ENCODE data around the gene ULK1.
A peak's percentile ranks its signal among the peaks of the same experiment; 100 is the strongest.

Gene ULK1

DNA sequence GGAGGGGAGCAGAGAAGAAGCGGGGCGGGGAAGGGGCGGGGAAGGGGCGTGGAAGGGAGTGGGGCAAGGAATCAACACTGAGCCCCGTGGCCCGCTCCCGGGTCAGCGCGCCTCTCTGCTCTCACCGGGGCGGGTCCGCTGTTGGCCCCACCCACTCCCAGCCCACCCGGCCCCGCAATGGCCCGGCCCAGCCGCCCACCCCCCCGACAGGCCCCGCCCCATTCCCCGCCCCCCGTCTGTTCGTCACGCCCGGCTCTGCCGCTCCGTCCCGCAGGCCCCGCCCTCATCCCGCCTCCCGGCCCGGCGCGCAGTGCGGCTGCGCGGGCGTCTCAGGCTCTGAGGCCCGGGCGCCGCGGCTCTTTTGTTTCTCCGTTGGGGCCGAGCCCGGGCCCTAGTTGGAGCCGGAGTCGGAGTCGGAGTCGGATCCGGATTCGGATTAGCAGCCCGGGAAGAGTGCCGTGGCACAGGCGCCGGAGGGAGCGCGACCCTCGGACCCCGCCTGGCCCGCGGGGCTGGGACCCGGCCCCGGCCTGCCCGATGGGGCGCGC lies at the start of gene ULK1:
ULK1 (plus strand) TSS at position 310 of the 548 bp plus-strand sequence. CDS start 380 bp downstream, outside the sequence.
- FAIRE-seq: no peak
- DNase-seq (ENCODE audit: insufficient read length, low spot score): peak; percentile 96
- peak; percentile 43; the same call in 1 of the 2 replicates for TF ChIP-seq POLR2A (IDR thresholded peaks at IDR 0.05; ENCODE audit: low read depth, low read length)

DNA sequence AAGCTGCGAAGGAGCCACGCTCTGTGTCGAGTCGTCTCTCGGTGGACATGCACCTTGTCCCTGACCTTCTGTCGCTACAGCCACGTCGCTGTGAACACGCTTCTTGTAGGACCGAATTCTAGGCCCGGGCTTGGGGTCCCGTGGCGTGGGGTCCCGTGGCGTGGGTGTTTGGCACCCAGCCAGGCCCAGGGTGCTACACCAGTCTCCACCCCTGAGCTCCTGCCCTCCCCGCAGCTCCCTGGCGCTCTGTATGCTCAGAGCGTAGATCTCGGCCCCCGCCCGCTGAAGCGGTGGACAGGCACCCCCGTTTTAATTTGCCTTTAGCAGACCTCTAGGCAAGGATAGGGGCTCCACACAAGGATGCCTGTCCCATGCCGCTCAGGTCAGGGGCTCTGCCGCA lies 49.8 kb upstream of the ULK1 start:
- TF ChIP-seq POLR2A (IDR thresholded peaks at IDR 0.05; ENCODE audit: low read depth, low read length): no peak
- DNase-seq (ENCODE audit: insufficient read length, low spot score) (no peak), FAIRE-seq (no peak)

DNA sequence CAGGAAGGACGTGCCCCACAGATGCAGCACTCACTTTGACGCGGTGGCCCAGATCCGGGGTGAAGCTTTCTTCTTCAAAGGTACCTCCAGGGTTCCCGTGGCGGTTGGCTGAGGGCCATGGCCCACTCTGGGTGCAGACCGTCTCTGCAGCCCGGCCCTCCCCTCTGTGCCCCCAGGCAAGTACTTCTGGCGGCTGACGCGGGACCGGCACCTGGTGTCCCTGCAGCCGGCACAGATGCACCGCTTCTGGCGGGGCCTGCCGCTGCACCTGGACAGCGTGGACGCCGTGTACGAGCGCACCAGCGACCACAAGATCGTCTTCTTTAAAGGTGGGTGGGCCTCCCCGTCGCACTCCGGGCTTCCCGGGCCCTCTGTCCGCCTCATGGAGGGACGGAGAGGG lies 49.3 kb upstream of the ULK1 start:
- TF ChIP-seq POLR2A (IDR thresholded peaks at IDR 0.05; ENCODE audit: low read depth, low read length): no peak
- FAIRE-seq: no peak
- DNase-seq (ENCODE audit: insufficient read length, low spot score): no peak

DNA sequence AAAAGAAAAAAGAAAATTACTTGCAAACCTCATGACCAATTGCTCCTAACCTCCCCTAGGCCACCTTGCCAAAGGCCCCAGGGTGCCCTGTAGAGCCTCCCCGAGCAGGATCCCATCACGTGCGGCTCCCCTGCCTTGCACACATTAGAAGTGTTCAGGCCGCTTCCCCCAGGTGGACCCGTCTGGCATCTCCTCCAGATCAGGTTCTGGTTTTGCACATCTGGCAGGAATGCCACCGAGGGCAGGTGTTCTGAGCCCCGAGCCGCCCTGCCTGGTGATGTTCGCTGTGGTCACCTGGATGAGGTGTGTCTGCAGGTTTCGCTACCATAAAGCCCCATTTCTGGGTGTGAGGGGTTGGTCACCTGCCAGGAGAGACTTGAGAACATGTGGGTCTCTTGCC lies 47.0 kb upstream of the ULK1 start:
- no peak for TF ChIP-seq POLR2A (IDR thresholded peaks at IDR 0.05; ENCODE audit: low read depth, low read length)
- DNase-seq (ENCODE audit: insufficient read length, low spot score) (no peak), FAIRE-seq (no peak)

DNA sequence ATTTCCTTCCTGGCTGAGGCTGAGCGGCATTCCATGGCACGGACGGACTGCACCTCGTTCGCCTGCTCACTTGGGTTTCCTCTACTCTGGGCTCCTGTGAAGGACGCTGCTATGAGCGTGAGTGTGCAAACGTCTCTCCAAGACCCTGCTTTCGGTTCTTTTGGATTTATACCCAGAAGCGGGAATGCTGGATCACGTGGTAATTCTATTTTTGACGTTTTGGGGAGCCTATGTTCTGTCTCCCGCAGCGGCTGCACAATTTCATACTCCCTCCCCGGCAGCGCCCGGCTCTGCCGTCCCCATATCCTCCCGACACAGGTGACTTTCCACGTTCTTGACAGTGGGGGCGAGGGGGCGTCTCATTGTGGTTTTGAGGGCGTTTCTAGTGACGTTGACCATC lies 45.7 kb upstream of the ULK1 start:
- no peak for FAIRE-seq

DNA sequence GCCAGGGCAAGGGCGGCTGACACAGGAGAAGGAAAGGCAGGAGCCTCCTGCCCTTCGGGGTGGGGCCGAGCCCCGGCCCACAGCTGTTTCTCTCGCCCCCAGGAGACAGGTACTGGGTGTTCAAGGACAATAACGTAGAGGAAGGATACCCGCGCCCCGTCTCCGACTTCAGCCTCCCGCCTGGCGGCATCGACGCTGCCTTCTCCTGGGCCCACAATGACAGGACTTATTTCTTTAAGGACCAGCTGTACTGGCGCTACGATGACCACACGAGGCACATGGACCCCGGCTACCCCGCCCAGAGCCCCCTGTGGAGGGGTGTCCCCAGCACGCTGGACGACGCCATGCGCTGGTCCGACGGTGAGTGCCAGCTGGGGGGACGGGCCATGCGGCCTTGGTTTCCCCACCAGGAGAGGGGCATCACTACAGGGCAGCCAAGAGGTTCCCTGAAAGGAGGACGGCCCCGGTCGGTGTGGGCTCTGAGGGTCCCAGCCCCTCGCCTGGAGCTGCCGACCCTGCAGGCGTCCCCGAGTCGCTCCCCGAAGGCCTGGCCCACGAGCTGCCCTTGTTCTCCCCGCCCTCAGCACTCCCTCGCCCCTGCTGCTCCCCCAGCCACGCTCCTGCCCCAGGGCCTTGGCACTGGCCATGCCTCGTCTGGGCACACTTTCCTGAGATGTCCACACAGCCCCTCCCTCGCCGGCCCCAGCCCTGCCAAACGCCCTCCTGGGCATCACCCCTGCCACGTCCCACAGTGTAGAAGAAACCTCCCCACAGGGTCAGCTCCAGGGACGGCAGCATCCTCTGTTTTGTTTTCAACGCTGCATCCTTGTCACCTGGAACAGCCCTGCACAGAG lies 44.5 kb upstream of the ULK1 start:
- DNase-seq (ENCODE audit: insufficient read length, low spot score) (no peak), FAIRE-seq (no peak)
- TF ChIP-seq POLR2A (IDR thresholded peaks at IDR 0.05; ENCODE audit: low read depth, low read length): no peak

More for the DNA sequence above, 45.7 kb upstream of the ULK1 start:
- no peak for DNase-seq (ENCODE audit: insufficient read length, low spot score)
- TF ChIP-seq POLR2A (IDR thresholded peaks at IDR 0.05; ENCODE audit: low read depth, low read length): no peak

DNA sequence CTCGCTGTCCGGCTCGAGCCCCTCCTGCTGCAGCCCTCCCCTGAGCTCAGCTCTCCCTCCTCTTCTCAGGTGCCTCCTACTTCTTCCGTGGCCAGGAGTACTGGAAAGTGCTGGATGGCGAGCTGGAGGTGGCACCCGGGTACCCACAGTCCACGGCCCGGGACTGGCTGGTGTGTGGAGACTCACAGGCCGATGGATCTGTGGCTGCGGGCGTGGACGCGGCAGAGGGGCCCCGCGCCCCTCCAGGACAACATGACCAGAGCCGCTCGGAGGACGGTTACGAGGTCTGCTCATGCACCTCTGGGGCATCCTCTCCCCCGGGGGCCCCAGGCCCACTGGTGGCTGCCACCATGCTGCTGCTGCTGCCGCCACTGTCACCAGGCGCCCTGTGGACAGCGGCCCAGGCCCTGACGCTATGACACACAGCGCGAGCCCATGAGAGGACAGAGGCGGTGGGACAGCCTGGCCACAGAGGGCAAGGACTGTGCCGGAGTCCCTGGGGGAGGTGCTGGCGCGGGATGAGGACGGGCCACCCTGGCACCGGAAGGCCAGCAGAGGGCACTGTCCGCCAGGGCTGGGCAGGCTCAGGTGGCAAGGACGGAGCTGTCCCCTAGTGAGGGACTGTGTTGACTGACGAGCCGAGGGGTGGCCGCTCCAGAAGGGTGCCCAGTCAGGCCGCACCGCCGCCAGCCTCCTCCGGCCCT lies 43.4 kb upstream of the ULK1 start:
- no peak for FAIRE-seq
- no peak for DNase-seq (ENCODE audit: insufficient read length, low spot score)
- TF ChIP-seq POLR2A (IDR thresholded peaks at IDR 0.05; ENCODE audit: low read depth, low read length): no peak

DNA sequence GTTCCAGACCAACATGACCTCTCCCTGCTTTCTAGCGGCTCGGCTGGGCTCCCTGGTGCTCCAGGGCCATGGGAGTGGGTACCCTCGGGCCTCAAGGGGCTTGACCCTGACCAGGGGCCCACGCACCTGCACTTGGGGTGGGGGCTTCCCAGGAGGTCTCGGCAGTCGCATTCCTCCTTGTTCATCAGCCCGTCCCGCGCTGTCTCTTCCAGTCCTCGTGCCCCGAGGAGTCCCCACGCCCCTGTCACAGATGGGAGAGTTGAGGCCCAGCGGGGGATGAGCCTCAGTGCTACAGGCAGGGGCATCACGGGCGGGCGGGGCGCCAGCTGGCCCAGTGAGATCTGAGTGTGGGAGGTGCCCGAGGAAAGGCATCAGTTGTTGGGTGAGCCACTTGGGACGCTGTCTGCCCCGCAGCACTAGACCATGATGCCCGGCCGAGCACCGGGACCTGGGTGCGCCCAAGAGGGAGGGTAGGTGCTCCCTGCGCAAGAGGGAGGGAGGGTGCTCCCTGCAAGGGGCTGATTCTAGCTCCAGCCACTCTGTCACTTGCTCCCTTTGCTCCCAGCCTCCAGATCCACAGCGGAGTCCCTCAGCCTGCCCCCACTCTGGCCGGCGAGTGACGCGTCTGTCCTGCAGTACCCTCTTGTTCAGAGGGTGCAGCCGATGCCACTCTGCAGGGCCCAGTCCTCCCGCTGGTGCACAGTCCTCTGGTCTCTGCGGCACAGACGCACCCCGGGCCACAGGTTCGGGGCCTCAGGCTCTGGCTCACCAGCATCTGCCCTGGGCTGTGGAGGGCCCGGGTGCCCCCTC lies 42.5 kb upstream of the ULK1 start:
- DNase-seq (ENCODE audit: insufficient read length, low spot score) (no peak), FAIRE-seq (no peak)
- no peak for TF ChIP-seq POLR2A (IDR thresholded peaks at IDR 0.05; ENCODE audit: low read depth, low read length)

DNA sequence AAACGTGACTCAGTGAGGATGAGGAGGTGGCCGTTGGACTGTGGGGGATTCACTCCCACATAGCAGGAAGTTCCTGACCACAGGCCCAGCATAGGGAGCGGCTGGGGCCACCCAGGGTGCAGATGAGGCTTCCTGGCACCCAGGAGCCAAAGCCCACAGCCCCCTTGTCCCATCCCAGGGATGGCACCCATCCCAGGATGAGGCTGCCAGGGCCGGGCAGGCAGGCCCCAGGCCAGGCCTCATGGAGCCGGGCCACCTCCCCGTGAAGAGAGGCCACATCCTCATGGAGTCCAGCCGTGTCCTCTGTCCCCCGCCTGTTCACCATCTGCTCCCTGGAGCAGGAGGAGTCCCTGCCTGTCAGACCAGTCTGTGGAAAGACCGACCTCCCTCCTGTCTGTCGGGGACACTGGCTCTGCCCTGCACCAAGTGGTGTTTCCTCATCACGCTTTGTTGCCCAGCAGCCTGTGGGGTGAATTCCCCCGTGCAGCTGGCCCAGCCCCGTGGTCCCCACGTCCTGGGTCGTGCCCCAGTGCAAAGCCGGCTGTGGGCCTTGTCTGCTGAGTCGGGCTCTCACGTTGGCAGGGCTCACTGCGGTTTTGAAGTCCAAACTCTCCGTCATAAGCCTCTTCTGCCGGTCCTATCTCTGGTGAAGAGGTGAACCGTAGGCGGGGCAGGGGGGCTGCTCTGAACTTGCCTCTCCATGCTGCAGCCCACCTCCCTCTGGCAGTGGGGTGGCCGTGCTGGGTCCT lies 41.7 kb upstream of the ULK1 start:
- no peak for TF ChIP-seq POLR2A (IDR thresholded peaks at IDR 0.05; ENCODE audit: low read depth, low read length)
- no peak for FAIRE-seq
- DNase-seq (ENCODE audit: insufficient read length, low spot score): no peak

DNA sequence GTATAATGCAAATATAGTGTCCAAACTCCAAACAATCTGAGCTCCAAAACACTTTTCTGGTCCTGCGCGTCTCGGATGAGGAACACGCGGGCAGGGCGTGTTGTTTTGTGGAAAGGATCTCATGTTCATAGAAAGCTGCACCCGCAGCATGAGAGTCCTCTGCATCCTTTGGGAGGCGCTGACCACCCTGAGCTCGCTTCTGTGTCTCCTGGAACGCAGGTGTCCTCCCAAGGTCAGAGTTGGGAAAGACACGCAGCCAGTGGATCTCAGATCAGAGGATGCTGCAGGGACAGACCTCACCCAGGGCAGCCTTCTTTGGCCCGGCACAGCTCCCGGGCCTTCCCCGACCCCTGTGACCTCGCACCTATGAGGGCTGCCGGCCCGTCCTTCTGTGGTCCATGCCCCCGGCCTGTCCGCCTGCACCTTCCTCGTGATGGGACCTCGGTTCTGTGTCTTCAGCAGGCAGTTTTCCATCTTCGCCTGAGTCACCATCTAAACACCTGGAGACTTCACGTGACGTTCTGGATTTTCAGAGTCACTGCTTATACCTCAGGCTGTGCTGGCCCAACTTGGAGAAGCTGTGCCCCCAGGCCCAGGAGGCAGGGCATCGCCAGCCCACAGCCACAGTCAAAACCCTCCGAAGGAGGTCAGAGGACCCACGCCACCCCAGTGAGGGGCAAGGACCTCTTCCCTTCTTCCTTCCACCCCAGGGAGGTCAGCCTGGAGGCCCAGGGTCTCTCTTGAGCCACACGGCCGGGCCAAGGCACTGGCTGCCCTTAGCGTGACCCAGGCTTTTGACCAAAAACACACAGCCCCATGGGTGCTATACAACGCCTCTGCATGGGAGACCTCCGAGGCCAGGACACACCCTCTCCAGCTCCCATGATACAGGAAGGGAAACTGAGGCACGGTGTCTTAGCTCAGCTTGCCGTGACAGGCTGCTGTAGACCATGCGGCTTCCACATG lies 40.3 kb upstream of the ULK1 start:
- TF ChIP-seq POLR2A (IDR thresholded peaks at IDR 0.05; ENCODE audit: low read depth, low read length): no peak
- DNase-seq (ENCODE audit: insufficient read length, low spot score) (no peak), FAIRE-seq (no peak)

DNA sequence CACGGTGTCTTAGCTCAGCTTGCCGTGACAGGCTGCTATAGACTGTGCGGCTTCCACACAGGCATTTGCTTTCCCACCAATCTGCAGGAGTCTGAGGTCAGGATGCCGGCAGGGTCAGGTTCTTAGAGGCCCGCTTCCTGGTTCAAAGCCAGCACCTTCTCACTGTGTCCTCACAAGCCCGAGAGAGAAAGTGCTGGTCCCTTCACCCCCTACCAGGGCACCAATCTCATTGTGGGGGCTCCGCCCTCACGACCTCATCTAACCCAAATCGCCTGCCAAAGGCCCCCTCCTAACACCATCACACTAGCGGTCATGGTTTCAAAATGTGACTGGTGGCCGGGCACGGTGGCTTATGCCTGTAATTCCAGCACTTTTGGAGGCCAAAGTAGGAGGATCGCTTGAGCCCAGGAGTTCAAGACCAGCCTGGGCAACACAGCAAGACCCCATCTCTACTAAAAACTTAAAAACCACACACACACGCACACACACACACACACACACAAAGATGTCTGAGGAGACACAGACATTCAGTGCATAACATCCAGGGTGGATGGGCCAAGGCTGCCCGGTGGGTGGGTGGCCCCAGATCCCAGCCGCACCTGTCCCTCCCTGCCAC lies 39.5 kb upstream of the ULK1 start:
- no peak for FAIRE-seq
- no peak for DNase-seq (ENCODE audit: insufficient read length, low spot score)
- no peak for TF ChIP-seq POLR2A (IDR thresholded peaks at IDR 0.05; ENCODE audit: low read depth, low read length)
